PC-3 (cell line): ENCODE results near the gene MCAT. TPM values are rescaled to one million over a fixed set of nuclear protein-coding genes. Genes with fewer than 3 reads are reported as not detected.

Source experiments
- ATAC-seq: fragments of 200-7000 bp; cut with Tn5 transposase; 2 replicates; pipeline ENCODE4 v1.9.1; 2020; ENCODE audit warnings: mild to moderate bottlenecking, moderate library complexity
- BruUV-seq: library from RNA; stranded (reverse); fragments of 400-500 nt; replicated peaks from 2 replicates; lab custom pipeline; 2021; lab: Mats Ljungman, UMichigan
- CTCF ChIA-PET: fragments of 300-600 bp; sonication (Branson Sonifier 250); formaldehyde crosslinking; loops from one replicate; lab custom pipeline; 2022; ENCODE audit warnings: antibody characterized with exemption; lab: Charles Lee
- POLR2A ChIA-PET: fragments of 300-600 bp; sonication (Branson Sonifier 250); formaldehyde crosslinking; loops from one replicate; lab custom pipeline; 2022; ENCODE audit warnings: antibody characterized with exemption; ENCODE audit not compliant: unreplicated experiment; lab: Charles Lee
- DNase-seq: peaks from one replicate; pipeline ENCODE4 v3.0.0-alpha.2; 2015
- H2AFZ ChIP-seq: fragments of 300-600 bp; sonication (generic); 2 replicates; pipeline ENCODE4 v1.6.0; 2016; ENCODE audit warnings: antibody characterized with exemption, low read length
- H3F3A ChIP-seq: fragments of 300-600 bp; sonication (generic); one replicate; pipeline ENCODE4 v1.6.0; 2017; ENCODE audit warnings: antibody characterized with exemption, low read length, control low read depth, mild to moderate bottlenecking; ENCODE audit not compliant: unreplicated experiment
- H3K27ac ChIP-seq: fragments of 300-600 bp; sonication (generic); 2 replicates; pipeline ENCODE4 v1.5.1; 2016; ENCODE audit warnings: mild to moderate bottlenecking, low read length
- H3K27me3 ChIP-seq: fragments of 300-600 bp; sonication (generic); 2 replicates; pipeline ENCODE4 v1.6.1; 2016; ENCODE audit warnings: low read length, mixed read lengths
- H3K36me3 ChIP-seq: fragments of 300-600 bp; sonication (generic); 2 replicates; pipeline ENCODE4 v1.6.1; 2016; ENCODE audit warnings: low read depth, mixed run types, low read length, mixed read lengths
- H3K4me1 ChIP-seq: fragments of 300-600 bp; sonication (generic); 2 replicates; pipeline ENCODE4 v1.5.1; 2016; ENCODE audit warnings: low read length; ENCODE audit not compliant: insufficient read depth
- H3K4me2 ChIP-seq: fragments of 300-600 bp; sonication (generic); 2 replicates; pipeline ENCODE4 v1.6.0; 2016; ENCODE audit warnings: low read length
- H3K4me3 ChIP-seq: fragments of 300-600 bp; sonication (generic); 2 replicates; pipeline ENCODE4 v1.5.1; 2016; ENCODE audit warnings: mild to moderate bottlenecking, low read length, mixed read lengths
- H3K79me2 ChIP-seq: fragments of 300-600 bp; sonication (generic); 2 replicates; pipeline ENCODE4 v1.6.1; 2017; ENCODE audit warnings: low read length, mixed read lengths
- H3K9ac ChIP-seq: fragments of 300-600 bp; sonication (generic); 2 replicates; pipeline ENCODE4 v1.6.0; 2016; ENCODE audit warnings: mild to moderate bottlenecking, low read length
- H3K9me2 ChIP-seq: fragments of 300-600 bp; sonication (generic); replicated peaks from 2 replicates; pipeline ENCODE4 v1.6.1; 2016; ENCODE audit warnings: mixed run types, low read length, mixed read lengths
- H3K9me3 ChIP-seq: fragments of 300-600 bp; sonication (generic); 2 replicates; pipeline ENCODE4 v1.6.1; 2016; ENCODE audit warnings: low read length, mixed read lengths
- H4K20me1 ChIP-seq: fragments of 300-600 bp; sonication (generic); 2 replicates; pipeline ENCODE4 v1.6.1; 2016; ENCODE audit warnings: low read length, mixed read lengths
- CTCF ChIP-seq: fragments of 300-600 bp; sonication (generic); conservative IDR thresholded peaks from 2 replicates; pipeline ENCODE4 v1.5.1; 2017; ENCODE audit warnings: antibody characterized with exemption, low read depth, mild to moderate bottlenecking, low read length
- EZH2 ChIP-seq: fragments of 300-600 bp; sonication (generic); IDR thresholded peaks from one replicate; pipeline ENCODE4 v1.6.1; 2017; ENCODE audit warnings: antibody characterized with exemption, mild to moderate bottlenecking, low read length; ENCODE audit not compliant: unreplicated experiment
- EZH2phosphoT487 ChIP-seq: fragments of 300-600 bp; sonication (generic); IDR thresholded peaks from 2 replicates; pipeline ENCODE4 v1.6.1; 2018; ENCODE audit warnings: mild to moderate bottlenecking, antibody characterized with exemption, low read length, borderline replicate concordance
- intact Hi-C: fragments of 100-400 bp; cut with micrococcal nuclease; formaldehyde crosslinking; loops from 2 replicates; pipeline ENCODE4 v1.9.0; 2023
- total RNA-seq: library from RNA; depleted of rRNA; stranded (reverse); fragments of >200 nt; gene quantifications from 2 replicates; pipeline ENCODE4 v1.2.3, GENCODE V29; 2014

Gene MCAT
- total RNA-seq, 1 experiment from 2014 or later = 29.2 TPM

GRCh38 chr22:43183496-43184277 is 40.5 kb upstream of the MCAT start:
- peaks cover 3% of the 10 kb centered on the region for H3F3A ChIP-seq
- ChIA-PET POLR2A (no interaction called here), CTCF (no interaction called here)
- no TSS peak for BruUV-seq
- ATAC-seq = no peak
- no peaks in the 10 kb centered on the region for H3K9me3 ChIP-seq
- peaks cover 37% of the 10 kb centered on the region for H3K79me2 ChIP-seq
- H2AFZ ChIP-seq = no peak overlapping the region
- TF ChIP-seq EZH2phosphoT487 (no peak), EZH2 (no peak), CTCF (no peak)
- no peaks in the 10 kb centered on the region for H4K20me1 ChIP-seq
- no peak overlapping the region for H3K4me3 ChIP-seq
- H3K9me2 ChIP-seq = no peaks in the 10 kb centered on the region
- intact Hi-C loops = no loop called here
- no peaks in the 10 kb centered on the region for H3K36me3 ChIP-seq
- H3K27ac ChIP-seq = peak overlapping the region; percentile 34; the same call in 1 of the 2 replicates
- no peak overlapping the region for H3K4me2 ChIP-seq
- no peaks in the 10 kb centered on the region for H3K27me3 ChIP-seq
- peaks cover 24% of the 10 kb centered on the region for H3K4me1 ChIP-seq
- DNase-seq = no peak
- no peak overlapping the region for H3K9ac ChIP-seq

- Histone ChIP-seq H3F3A (no peaks in the 10 kb centered on the region), H3K9me3 (no peaks in the 10 kb centered on the region), H2AFZ (no peak overlapping the region), H3K79me2 (peaks cover 37% of the 10 kb centered on the region), H3K9me2 (no peaks in the 10 kb centered on the region), H3K4me3 (no peak overlapping the region), H3K9ac (no peak overlapping the region), H3K27ac (no peak overlapping the region), H3K27me3 (no peaks in the 10 kb centered on the region), H3K4me2 (no peak overlapping the region), H3K36me3 (no peaks in the 10 kb centered on the region), H3K4me1 (peaks cover 19% of the 10 kb centered on the region), H4K20me1 (no peaks in the 10 kb centered on the region)
- TF ChIP-seq EZH2 = no peak
- no peak for TF ChIP-seq EZH2phosphoT487
- TF ChIP-seq CTCF = no peak
- ChIA-PET POLR2A (no interaction called here), CTCF (no interaction called here)
- DNase-seq (no peak), ATAC-seq (no peak)
- intact Hi-C loops = no loop called here
- no TSS peak for BruUV-seq
Measured at GRCh38 chr22:43182726-43183125, 39.5 kb upstream of the MCAT start.

GRCh38 chr22:43182118-43182517 is 38.9 kb upstream of the MCAT start:
- Histone ChIP-seq H3K27me3 (no peaks in the 10 kb centered on the region), H3K9ac (no peak overlapping the region), H3K9me3 (no peaks in the 10 kb centered on the region), H4K20me1 (no peaks in the 10 kb centered on the region), H2AFZ (no peak overlapping the region), H3K79me2 (peaks cover 37% of the 10 kb centered on the region), H3K36me3 (no peaks in the 10 kb centered on the region), H3K4me2 (no peak overlapping the region), H3K27ac (no peak overlapping the region), H3K4me3 (no peak overlapping the region), H3K9me2 (no peaks in the 10 kb centered on the region), H3F3A (no peaks in the 10 kb centered on the region), H3K4me1 (peaks cover 19% of the 10 kb centered on the region)
- DNase-seq = no peak
- no peak for ATAC-seq
- BruUV-seq = no TSS peak
- ChIA-PET POLR2A (no interaction called here), CTCF (no interaction called here)
- intact Hi-C loops = no loop called here
- no peak for TF ChIP-seq EZH2
- TF ChIP-seq CTCF = no peak
